IPS-18a (cell line): ENCODE results near the gene ZNF17.

Experiments used
- H3K27ac ChIP-seq: one replicate; pipeline ENCODE4 v1.5.1; 2013; ENCODE audit warnings: low read length
- H3K27me3 ChIP-seq: one replicate; pipeline ENCODE4 v1.6.1; 2013; ENCODE audit warnings: mild to moderate bottlenecking, low read length; ENCODE audit not compliant: control insufficient read depth, insufficient read depth
- H3K36me3 ChIP-seq: one replicate; pipeline ENCODE4 v1.6.1; 2013; ENCODE audit warnings: low read depth, low read length; ENCODE audit not compliant: control insufficient read depth
- H3K4me1 ChIP-seq: one replicate; pipeline ENCODE4 v1.6.1; 2013; ENCODE audit warnings: low read depth, low read length; ENCODE audit not compliant: control insufficient read depth
- H3K4me3 ChIP-seq: one replicate; pipeline ENCODE4 v1.5.1; 2013; ENCODE audit warnings: low read length
- H3K9ac ChIP-seq: one replicate; pipeline ENCODE4 v1.6.1; 2013; ENCODE audit warnings: mild to moderate bottlenecking, low read length, moderate library complexity
- H3K9me3 ChIP-seq: one replicate; pipeline ENCODE4 v1.6.1; 2013; ENCODE audit warnings: low read depth, low read length; ENCODE audit not compliant: control insufficient read depth

The ZNF17 gene

GRCh38 chr19:57436417-57436816, 25.5 kb downstream of the ZNF17 start:
- Histone ChIP-seq H3K4me3 (peak overlapping the region; percentile 82), H3K9me3 (no peaks in the 10 kb centered on the region), H3K36me3 (peaks cover 5% of the 10 kb centered on the region), H3K27ac (no peak overlapping the region), H3K9ac (peak overlapping the region; percentile 95), H3K27me3 (no peaks in the 10 kb centered on the region), H3K4me1 (peaks cover 5% of the 10 kb centered on the region)

GRCh38 chr19:57437931-57438330, 27.0 kb downstream of the ZNF17 start:
- Histone ChIP-seq H3K27ac (no peak overlapping the region), H3K27me3 (no peaks in the 10 kb centered on the region), H3K4me1 (peaks cover 5% of the 10 kb centered on the region), H3K4me3 (no peak overlapping the region), H3K36me3 (peaks cover 6% of the 10 kb centered on the region), H3K9me3 (no peaks in the 10 kb centered on the region), H3K9ac (no peak overlapping the region)

GRCh38 chr19:57438925-57439324, 28.0 kb downstream of the ZNF17 start:
- Histone ChIP-seq H3K27me3 (no peaks in the 10 kb centered on the region), H3K9me3 (no peaks in the 10 kb centered on the region), H3K36me3 (peaks cover 16% of the 10 kb centered on the region), H3K4me1 (peaks cover 5% of the 10 kb centered on the region), H3K27ac (no peak overlapping the region), H3K9ac (no peak overlapping the region), H3K4me3 (no peak overlapping the region)

- H3K9me3 ChIP-seq: no peaks in the 10 kb centered on the region
- H3K9ac ChIP-seq: no peak overlapping the region
- no peaks in the 10 kb centered on the region for H3K4me1 ChIP-seq
- H3K27ac ChIP-seq: no peak overlapping the region
- H3K4me3 ChIP-seq: no peak overlapping the region
- peaks cover 28% of the 10 kb centered on the region for H3K36me3 ChIP-seq
- no peaks in the 10 kb centered on the region for H3K27me3 ChIP-seq
These were observed 31.2 kb downstream of the ZNF17 start for GRCh38 chr19:57441979-57442752.

- Histone ChIP-seq H3K27ac (no peak overlapping the region), H3K4me3 (no peak overlapping the region), H3K27me3 (no peaks in the 10 kb centered on the region), H3K9me3 (no peaks in the 10 kb centered on the region), H3K4me1 (no peaks in the 10 kb centered on the region), H3K36me3 (peaks cover 24% of the 10 kb centered on the region), H3K9ac (no peak overlapping the region)
These were observed 32.2 kb downstream of the ZNF17 start for GRCh38 chr19:57443121-57443696.

- no peaks in the 10 kb centered on the region for H3K36me3 ChIP-seq
- no peak overlapping the region for H3K27ac ChIP-seq
- no peaks in the 10 kb centered on the region for H3K9me3 ChIP-seq
- no peaks in the 10 kb centered on the region for H3K4me1 ChIP-seq
- no peak overlapping the region for H3K4me3 ChIP-seq
- H3K27me3 ChIP-seq: no peaks in the 10 kb centered on the region
- no peak overlapping the region for H3K9ac ChIP-seq
These were observed 41.3 kb downstream of the ZNF17 start for GRCh38 chr19:57452307-57452706.

- Histone ChIP-seq H3K9ac (no peak overlapping the region), H3K9me3 (peaks cover 35% of the 10 kb centered on the region), H3K4me1 (no peaks in the 10 kb centered on the region), H3K4me3 (no peak overlapping the region), H3K36me3 (no peaks in the 10 kb centered on the region), H3K27me3 (no peaks in the 10 kb centered on the region), H3K27ac (no peak overlapping the region)
These were observed 54.9 kb downstream of the ZNF17 start for GRCh38 chr19:57465680-57466381.

- Histone ChIP-seq H3K4me3 (no peak overlapping the region), H3K4me1 (no peaks in the 10 kb centered on the region), H3K36me3 (no peaks in the 10 kb centered on the region), H3K27me3 (no peaks in the 10 kb centered on the region), H3K9ac (no peak overlapping the region), H3K27ac (no peak overlapping the region), H3K9me3 (peaks cover 41% of the 10 kb centered on the region)
These were observed 55.5 kb downstream of the ZNF17 start for GRCh38 chr19:57466489-57466888.
